Epidermal melanocyte (primary cell): ENCODE data around the gene TMEM19.

Experiments used
- DNase-seq: peaks from one replicate; pipeline ENCODE4 v3.0.0; 2011; ENCODE audit warnings: low spot score; ENCODE audit not compliant: insufficient read length

Gene TMEM19

DNA sequence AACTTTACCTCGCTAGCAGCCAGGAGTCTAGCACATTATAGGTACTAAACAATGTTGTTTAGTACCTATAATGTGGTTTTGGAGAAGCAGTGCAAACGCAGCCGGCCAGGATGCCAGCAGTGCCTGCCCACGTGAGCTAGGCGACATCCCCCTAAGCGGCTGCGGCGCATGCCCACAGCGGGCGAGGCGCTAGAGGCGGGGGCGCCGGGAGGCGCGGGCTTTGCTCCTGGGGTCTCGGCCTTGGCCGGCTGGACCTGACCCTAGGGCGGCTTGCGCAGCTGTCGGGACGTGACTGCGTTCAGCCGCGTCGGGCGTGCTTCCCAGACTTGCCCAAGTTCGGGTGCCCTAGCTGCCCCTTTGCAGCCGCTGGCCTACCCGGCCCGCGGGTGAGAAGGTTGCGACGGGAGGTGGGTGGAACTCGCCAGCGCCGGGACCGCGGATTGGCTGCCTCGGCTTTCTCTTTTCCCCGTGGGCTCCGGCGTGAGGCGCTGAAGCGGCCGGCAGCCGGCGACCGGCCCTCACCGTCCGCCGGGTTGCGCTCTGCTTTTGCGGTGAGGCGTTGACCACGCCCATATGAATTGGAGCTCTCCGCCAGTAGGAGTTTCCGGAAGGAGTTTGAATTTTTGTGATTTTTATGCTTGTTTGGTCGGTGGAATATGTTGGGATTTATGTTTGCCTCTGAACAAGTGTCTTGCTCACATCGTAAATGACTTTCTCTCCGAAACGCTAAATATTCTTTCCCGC lies at the start of gene TMEM19:
TSS of gene TMEM19 (plus strand) at position 169 of the 744 bp plus-strand sequence. CDS start 599 bp downstream, outside the sequence.
- DNase-seq: peak; percentile 80

DNA sequence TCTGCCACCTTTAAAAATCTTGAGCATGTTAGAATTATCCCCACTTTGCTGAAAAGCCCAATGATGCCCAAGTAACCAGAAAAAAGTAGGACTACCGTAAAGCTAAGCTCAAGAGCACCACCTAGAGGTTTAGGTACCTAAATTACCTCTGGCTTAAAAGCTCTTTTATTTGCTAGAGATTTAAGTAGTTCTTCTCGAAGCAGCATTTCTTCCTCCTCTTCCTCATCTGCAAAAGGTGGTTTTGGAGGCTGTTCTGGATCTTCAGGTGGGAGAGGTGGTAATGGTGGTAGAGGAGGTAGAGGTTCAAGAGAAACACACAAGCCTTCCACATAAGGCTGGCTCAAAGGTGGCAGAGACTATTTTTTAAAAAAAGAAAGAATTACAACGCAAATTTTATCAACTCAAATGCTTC lies 49.2 kb upstream of the TMEM19 start:
- peak; percentile 20 for DNase-seq

DNA sequence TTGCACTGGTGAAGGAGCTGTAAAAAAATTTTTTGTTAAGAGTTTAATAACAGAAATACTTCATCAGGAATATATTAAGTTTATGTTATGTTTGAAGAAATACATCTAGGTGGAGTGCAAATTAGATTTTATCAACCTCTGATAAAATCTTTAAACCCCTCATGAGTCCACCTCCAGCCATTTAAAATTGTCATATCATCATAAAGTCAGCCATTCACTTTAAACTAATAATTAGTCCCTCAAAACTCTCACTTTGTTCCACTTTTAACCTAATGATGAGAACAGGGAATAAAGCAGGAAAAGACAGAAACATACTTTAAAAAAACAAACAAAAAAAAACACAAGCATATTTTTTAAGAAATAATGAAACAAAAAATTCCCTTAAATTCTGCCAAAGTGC lies 47.4 kb upstream of the TMEM19 start:
- no peak for DNase-seq

DNA sequence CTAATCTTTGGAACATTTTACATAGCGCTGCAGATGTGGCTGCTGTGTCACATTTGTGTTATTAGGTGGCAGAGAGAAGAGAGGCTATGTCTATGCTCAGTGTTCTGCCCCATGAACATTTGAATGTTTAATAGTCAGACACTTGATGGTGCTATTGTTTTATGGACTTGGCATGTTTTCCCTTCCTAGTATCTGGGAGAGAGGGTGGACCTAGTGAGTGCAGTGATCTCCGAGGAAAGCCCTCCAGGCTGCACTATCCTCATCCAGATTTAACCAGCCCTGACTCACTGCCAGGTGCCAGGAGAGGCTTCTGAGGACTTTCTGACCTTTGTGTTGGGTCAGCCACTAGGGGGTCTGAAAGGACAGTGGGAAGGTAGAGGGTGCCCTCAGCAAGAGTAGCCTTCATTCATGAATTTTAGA lies 46.5 kb upstream of the TMEM19 start:
- DNase-seq: no peak

DNA sequence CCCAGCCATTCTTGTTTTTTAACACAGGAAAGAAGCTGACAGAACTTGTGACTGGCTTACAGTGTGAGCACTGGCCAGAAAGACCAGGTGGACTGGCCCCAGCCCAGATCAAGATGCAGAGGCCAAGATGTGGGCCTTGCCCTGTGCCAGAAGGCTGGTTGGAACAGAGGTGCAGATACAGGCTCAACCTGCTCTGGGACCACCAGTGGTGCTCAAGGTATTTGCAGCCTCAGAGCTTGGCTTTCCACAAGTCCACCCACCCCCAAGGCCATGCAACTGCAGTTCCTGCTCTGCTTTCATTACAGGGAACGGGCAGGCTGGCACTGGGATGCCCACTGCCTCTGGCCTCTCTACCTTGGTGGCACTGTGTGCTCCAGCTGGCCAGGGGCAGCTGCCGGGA lies 45.6 kb upstream of the TMEM19 start:
- DNase-seq: no peak

DNA sequence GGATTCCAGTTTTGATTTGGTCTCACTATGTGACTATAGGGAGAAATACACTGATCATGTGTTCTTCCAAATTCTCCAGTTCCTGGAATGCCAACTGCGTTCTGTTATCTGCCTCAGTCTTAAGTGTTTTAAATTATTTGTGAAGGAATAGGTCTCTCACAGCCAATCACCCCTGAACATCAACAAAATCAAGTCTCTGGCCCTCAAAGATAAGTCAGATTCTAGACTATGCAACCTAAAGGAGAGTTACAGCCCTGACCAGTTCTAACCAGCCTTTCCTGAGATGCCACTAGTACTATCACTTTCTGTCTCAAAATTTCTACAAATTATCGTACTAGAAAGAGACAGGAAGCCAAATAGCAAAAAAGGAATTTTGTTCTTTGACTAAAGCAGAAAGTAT lies 44.5 kb upstream of the TMEM19 start:
- no peak for DNase-seq

DNA sequence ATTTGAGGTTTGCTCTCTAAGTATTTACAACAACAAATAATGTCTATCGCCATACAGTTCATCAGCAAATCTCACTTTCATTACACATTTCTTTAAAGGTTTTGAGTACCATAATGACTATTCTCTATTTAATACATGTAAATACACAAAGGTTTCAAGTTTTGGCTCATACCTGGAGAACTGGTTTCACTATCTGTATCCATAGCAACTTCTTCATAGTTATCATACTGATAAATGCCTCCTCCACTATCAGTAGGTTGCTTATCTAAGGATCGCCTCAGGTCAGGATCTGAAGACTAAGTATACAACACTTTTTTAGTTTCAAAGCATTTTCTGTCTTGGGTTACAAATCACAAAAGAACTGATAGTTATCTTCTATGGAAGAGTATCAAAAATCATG lies 43.6 kb upstream of the TMEM19 start:
- DNase-seq: no peak

DNA sequence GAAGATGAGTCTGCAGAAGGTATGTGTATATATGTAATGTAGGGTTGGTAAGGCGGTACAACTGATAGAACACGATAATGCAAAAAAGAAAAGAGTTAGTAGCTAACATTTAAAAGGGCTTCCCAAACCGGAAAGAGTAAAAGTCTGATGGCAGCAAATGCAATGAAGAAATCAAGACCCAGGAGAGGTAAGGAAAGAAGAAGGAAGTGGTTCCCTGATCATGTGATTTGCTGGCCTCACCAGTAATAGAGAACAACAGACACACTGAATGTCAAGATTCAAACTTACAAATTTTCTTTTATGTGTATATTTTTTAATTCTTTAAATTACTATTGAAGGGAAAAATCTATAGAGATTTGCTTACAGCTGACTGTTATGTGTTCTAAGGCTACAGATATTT lies 40.6 kb upstream of the TMEM19 start:
- DNase-seq: no peak

DNA sequence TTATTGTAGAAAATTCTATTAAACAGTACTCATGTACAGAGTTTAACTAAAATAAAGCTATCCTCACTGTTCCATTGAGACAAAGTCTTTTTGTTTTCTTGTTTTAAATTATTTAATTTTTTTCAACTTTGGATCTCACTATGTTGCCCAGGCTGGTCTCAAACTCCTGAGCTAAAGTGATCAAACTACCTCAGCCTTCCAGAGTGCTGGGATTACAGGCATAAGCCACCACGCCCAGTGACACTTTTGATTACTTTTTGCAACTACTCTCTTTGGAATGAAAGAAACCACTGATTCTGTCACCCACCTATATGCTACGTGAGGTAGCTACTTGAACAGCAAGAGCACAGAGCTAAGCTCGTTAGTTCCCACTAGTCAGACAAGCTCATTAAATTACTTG lies 39.4 kb upstream of the TMEM19 start:
- DNase-seq: no peak

DNA sequence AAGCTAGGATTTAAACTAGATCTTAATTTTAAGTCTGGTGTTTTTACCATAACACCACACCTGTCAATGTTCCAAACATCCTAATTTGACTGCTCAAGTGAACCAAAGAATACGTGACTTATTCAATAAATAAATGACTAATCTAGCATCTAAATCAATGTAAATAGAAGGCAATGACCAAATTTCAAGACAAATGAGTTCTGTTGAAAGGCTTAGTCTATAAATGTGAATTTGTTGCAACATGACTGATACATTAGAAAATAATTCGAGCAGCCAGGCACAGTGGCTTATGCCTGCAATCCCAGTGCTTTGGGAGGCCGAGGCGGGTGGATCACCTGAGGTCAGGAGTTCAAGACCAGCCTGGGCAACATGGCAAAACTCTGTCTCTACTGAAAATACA lies 37.3 kb upstream of the TMEM19 start:
- DNase-seq: no peak

DNA sequence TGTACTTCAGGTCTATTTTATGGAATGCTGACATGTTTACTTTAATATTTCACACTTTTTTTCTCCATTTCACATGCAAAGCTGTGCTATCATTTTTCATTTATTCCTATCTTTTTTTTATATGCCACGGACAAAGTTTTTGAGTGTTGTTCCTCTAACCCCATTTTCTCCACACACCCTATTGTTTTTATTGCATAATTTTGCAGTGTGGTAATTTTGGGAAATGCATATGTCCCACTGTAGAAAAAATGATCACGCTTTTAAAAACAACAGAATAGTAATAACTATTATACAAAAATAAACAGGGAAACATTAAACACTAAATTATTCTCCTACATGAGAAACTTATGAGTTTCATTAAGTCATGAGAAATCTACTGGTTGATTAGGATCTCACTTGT lies 36.5 kb upstream of the TMEM19 start:
- no peak for DNase-seq

DNA sequence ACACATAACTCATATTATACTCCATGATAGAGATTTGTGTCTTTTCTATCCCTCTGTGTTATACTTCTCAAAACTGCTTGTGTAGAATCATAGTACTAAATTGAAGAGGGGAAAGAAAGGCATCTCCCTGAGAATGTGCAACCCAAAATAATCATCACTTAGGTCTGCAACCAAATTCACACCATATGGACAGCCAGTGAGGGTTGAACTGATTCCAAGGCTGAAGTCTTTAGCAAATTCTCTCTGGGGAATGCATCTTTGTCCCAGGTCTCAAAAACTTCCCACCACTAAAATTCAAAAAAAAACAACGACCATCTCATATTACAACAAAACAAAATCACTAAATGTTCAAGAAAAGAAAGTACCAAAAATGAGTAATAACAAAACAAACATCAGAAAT lies 33.2 kb upstream of the TMEM19 start:
- no peak for DNase-seq

DNA sequence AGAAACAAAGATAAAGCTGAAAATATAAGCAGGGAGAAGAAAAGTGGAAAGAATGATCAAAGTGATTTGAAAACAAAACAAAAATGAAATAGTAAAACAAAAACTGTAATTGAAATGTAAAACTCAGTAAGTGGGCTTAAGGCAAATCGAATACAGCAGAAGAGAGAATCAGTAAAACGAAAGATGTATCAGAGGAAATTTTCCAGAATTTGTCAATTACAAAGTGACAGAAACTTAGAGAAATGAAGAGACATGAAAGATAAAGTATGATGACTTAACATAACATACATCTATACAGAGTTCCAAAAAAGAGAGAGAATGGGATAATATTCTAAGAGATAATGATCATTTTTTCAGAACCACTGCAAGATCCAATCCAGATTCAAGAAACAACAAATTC lies 32.7 kb upstream of the TMEM19 start:
- no peak for DNase-seq

DNA sequence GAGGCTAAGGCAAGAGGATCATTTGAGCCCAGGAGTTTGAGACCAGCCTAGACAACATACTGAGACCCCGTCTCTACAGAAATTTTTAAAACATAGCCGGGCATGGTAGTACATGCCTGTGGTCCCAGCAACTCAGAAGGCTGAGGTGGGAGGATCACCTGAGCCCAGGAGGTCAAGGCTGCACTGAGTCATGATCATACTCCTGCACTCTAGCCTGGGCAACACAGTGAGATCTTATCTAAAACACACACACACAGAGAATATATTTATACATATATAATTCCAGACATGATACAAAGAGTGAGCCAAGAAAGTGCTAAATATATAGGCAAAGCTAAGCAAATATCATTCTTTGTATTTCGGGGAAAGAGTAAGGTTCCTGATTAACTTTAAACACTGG lies 31.7 kb upstream of the TMEM19 start:
- no peak for DNase-seq

DNA sequence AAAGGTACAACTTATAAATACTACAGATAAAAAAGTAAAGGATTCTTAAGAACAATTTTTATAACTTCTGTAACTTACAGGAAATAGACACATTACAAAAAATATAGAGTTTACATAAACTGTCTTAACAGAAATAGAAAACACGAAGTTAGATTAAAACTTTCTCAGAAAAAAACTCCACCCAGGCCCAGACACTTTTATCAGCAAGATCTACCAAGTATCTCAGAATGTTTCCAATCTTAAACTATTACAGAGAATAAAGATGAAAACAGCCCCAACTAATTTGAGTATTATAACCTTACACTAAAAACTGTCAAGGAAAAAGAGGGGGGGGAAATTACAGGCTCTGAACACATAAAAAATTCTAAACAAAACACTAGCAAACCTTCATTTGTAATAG lies 30.4 kb upstream of the TMEM19 start:
- no peak for DNase-seq

DNA sequence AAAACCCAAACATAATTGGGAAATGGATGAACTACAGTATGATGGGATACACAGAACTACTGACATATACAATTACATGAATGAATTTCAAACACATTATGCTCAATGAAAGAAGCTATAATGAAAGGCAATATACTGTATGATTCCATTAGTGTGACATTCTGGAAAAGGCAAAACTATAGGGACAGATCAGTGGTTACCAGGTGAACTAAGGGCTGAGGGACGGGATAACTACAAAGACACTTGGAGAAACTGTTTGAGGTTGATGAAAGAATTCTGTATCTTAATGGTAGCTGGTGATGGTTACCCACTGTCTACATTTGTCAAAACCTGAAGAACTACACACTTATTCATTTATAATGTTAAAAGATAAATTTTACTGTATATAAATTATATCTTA lies 30.0 kb upstream of the TMEM19 start:
- DNase-seq: no peak

DNA sequence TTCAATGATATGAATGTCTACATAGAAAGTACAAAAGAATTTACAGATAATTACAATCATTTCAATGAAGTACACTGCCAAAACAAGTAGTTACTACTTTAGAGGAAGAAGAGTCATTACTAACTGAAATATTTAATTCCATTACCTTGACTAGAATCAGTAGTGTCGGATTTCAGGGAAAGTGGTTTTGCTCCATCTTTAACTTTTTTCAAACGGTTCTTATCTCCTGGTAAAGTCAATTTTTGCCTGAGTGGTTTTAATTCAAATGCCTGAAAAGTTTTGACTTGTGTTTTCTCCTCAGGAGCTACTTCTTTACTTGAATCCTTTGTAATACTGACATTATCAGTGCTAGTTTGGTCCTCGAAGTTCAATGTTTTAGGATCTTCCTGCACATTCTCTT lies 29.1 kb upstream of the TMEM19 start:
- no peak for DNase-seq

DNA sequence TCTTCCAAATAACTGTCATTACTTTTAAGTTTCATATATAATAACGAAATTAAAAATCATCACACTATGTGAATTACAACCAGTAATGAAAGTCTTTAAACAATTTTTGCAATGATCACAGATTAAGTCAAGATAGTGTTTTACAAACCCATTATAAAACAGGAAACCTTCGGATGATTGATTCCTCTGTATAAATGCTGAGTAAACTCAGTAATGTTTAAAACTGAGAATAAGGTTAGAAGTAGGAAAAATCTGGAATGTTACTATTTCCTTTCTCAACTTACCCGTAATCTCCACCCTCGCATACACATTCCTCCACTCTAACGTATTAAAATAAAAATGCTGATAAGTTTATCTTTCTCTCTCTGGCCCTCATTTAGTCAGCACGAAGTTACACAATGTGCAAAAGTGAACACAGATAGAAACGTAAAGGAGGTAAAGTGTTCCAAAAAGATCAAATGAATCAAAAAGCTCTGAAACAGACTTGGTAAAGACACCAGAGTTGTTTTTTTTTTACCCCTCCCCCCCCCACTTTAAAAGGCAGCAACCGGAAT lies 23.8 kb upstream of the TMEM19 start:
- no peak for DNase-seq

DNA sequence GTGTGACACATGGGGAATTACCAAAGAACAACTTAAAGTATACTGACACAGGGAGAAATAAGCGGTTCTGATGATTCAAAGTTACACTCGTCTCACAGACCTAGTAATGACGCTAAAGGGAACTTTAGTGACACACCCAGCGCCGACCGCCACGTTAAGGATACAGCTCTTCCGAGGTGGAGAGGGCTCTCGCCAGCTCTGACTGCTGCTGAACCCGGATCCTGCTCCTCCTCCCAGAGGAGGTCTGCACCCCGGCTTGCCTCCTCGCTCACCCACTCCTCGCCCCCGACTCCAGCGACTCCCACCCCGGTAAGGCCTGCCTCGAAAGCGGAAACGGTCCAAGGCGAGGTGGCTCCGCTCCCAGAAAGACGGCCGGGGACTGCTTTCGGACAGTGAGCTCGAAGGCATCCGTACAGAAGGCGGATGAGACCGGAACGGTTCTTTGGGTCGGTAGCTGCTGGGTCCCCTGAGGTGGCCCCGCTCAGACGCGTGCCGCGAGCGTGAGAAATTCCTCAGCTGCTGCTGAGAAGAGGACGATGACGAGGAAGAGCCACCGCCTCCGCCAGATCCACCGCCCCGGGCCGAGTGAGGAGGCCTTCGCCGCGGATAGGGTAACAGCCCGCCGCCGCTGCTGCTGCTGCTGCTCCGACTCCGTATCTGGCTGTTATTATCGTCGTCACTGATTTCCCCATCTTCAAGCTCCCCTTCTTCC lies 22.9 kb upstream of the TMEM19 start:
- no peak for DNase-seq

DNA sequence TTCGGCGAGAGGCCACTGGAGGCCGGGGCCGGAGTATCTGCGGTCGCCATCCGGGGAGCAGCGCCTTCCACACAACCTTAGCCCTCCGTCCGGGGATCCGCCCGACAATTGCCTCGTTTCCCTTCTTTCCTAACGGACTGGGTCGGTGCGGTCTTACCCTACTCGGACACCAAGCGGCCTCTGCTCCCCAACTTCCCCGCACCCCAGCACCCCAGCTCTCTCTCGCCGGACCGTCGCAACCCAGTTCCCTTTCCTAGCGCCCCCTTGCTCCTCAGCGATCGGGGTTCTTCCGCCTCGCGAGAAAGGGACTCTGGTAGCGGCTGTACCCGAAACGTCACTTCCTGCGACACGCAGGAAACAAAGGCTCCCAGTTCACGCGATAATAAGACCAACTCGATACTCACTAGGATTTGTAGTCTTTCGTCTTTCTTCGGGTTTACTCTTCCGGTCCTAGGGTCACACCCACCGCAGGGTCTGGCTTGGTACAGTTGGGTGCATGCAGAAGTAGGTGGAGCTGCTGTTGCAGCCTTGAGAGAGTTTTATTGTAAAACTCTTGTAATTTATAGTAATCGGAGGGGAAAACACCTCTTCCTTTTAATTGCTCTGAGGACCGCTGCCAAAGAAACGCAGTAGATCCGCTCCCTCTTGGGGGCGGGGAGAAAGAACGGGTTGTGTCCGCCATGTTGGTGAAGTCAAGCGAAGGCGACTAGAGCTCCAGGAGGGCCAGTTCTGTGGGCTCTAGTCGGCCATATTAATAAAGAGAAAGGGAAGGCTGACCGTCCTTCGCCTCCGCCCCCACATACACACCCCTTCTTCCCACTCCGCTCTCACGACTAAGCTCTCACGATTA lies 22.1 kb upstream of the TMEM19 start, which contains the start of the genes THAP2 and ZFC3H1:
TSS of gene THAP2 (plus strand) at position 741 of the 850 bp plus-strand sequence. CDS start 209 bp downstream, outside the sequence.
TSS of gene ZFC3H1 (minus strand) at position 288 of the 850 bp plus-strand sequence. CDS start at position 50, 238 bp downstream.
- DNase-seq: peak; percentile 79

DNA sequence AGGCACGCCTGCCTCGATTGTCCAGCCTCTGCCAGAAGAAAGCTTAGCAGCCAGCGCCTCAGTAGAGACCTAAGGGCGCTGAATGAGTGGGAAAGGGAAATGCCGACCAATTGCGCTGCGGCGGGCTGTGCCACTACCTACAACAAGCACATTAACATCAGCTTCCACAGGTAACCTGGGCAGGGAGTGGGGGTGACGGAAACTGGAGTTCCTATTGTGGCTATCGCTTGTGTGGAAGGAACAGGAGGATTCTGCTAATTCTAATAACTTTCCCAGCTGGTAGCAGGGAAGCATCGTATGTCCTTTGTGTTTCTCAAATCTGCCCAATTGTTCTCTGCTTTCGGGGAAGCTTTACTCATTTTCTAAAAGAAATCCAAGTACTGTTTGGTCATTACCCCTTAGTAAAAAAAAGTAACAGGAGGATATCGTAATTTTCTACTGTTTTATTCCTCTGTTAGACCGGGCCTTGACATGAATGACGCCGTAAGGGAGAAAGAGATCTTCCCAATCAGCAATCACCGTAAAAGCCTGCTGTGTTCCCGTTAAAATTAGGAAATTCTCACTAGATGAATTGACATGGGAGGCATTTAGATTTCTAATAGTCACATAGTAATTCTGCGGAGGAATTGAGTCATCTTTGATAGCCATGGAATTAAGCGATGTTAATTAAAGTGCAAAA lies 21.3 kb upstream of the TMEM19 start:
- no peak for DNase-seq
